Measurements from ENCODE around the gene MYH1. TPM values are rescaled to one million over a fixed set of nuclear protein-coding genes. Genes with fewer than 3 reads are reported as not detected.

Gene MYH1
- total and polyA plus RNA-seq, 2 experiments from 2014 or later = not detected

DNA sequence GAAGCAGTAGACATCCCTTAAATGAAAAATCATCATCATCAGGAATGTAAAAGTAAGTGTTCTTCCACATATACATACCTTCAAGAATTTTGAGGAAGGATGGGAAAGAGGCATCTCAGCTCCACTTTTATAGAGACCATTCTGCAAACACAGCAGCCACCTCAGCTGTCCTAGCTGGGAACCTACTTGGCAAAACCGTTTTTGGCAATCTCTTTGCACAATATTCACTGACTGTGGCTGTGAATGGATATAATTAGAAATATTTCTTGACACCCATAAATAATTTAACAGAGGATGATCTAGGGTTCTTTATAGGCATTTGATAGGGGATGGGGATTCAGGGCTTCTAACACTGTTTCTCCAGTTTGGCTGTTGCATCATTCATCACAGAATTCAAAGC lies 48.9 kb downstream of the MYH1 start, which contains the start of gene MYH4:
Gene MYH4 (minus strand): TSS at position 101 of the 400 bp plus-strand sequence. CDS start 2,814 bp downstream, outside the sequence.
- TF ChIP-seq, protein P1, sequence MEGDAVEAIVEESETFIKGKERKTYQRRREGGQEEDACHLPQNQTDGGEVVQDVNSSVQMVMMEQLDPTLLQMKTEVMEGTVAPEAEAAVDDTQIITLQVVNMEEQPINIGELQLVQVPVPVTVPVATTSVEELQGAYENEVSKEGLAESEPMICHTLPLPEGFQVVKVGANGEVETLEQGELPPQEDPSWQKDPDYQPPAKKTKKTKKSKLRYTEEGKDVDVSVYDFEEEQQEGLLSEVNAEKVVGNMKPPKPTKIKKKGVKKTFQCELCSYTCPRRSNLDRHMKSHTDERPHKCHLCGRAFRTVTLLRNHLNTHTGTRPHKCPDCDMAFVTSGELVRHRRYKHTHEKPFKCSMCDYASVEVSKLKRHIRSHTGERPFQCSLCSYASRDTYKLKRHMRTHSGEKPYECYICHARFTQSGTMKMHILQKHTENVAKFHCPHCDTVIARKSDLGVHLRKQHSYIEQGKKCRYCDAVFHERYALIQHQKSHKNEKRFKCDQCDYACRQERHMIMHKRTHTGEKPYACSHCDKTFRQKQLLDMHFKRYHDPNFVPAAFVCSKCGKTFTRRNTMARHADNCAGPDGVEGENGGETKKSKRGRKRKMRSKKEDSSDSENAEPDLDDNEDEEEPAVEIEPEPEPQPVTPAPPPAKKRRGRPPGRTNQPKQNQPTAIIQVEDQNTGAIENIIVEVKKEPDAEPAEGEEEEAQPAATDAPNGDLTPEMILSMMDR (IDR thresholded peaks at IDR 0.05; ENCODE audit: poor library complexity) = no peak
- TF ChIP-seq EZH2phosphoT487 (IDR thresholded peaks at IDR 0.05; ENCODE audit: low read depth, severe bottlenecking, unreplicated experiment) = no peak
- TF ChIP-seq EZH2 (IDR thresholded peaks at IDR 0.05; ENCODE audit: borderline replicate concordance) = no peak
- Histone ChIP-seq H3K4me2 (no peak within 1 kb of the TSS), H3K36me3 (replicated peaks; ENCODE audit: insufficient read depth, low read depth) (no peaks in the 10 kb centered on the region), H2AFZ (no peak within 1 kb of the TSS), H3K4me3 (no peak within 1 kb of the TSS), H3K9me2 (replicated peaks; ENCODE audit: insufficient read depth) (no peaks in the 10 kb centered on the region), H3K4me1 (ENCODE audit: insufficient read depth) (no peaks in the 10 kb centered on the region), H3K27me3 (peaks cover 46% of the 10 kb centered on the region), H4K20me1 (ENCODE audit: insufficient read depth, poor library complexity, severe bottlenecking) (no peaks in the 10 kb centered on the region), H3K9me3 (ENCODE audit: low read depth) (no peaks in the 10 kb centered on the region), H3K27ac (no peak within 1 kb of the TSS), H3K79me2 (no peaks in the 10 kb centered on the region)
- DNase-seq (ENCODE audit: low spot score) = no peak
- 61% methylated on average over 1 of the region's 1 CpG for WGBS (ENCODE audit: low lambda C conversion rate, missing lambda C conversion rate)

- no peak for DNase-seq (ENCODE audit: low spot score)
- Histone ChIP-seq H3K79me2 (no peaks in the 10 kb centered on the region), H3K27ac (no peak overlapping the region), H3K9me3 (ENCODE audit: low read depth) (no peaks in the 10 kb centered on the region), H3K27me3 (peaks cover 16% of the 10 kb centered on the region), H3K9me2 (replicated peaks; ENCODE audit: insufficient read depth) (no peaks in the 10 kb centered on the region), H3K4me2 (no peak overlapping the region), H2AFZ (no peak overlapping the region), H3K4me3 (no peak overlapping the region), H4K20me1 (ENCODE audit: insufficient read depth, poor library complexity, severe bottlenecking) (no peaks in the 10 kb centered on the region), H3K4me1 (ENCODE audit: insufficient read depth) (no peaks in the 10 kb centered on the region), H3K36me3 (replicated peaks; ENCODE audit: insufficient read depth, low read depth) (no peaks in the 10 kb centered on the region)
- TF ChIP-seq EZH2 (IDR thresholded peaks at IDR 0.05; ENCODE audit: borderline replicate concordance) (no peak), EZH2phosphoT487 (IDR thresholded peaks at IDR 0.05; ENCODE audit: low read depth, severe bottlenecking, unreplicated experiment) (no peak)
- 70% methylated on average over 4 of the region's 4 CpGs for WGBS (ENCODE audit: low lambda C conversion rate, missing lambda C conversion rate)
Measured at GRCh38 chr17:10463402-10463801, 54.9 kb downstream of the MYH1 start.

DNA sequence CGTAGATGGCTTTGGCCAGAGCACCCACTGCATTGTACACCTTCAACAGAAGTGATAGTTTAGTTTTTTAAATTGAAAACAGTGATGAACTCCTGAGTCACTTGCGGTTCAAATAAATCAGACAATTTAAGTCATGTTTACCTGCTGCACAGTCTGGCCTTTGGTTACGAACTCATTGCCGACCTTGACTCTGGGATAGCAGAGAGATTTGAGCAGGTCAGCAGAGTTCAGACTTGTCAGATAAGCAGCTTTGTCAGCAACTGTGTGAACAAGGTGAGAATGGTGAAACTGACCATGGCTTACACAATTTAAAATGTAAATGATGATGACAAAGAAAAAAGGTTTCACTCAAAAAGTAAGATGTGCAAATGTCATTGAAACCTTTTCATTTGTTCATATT lies 58.3 kb downstream of the MYH1 start:
- 61% methylated on average over 4 of the region's 4 CpGs for WGBS (ENCODE audit: low lambda C conversion rate, missing lambda C conversion rate)
- H3K4me1 ChIP-seq (ENCODE audit: insufficient read depth) = no peaks in the 10 kb centered on the region
- H3K4me2 ChIP-seq = no peak overlapping the region
- no peak overlapping the region for H3K4me3 ChIP-seq
- no peaks in the 10 kb centered on the region for H3K79me2 ChIP-seq
- TF ChIP-seq, protein P1 (IDR thresholded peaks at IDR 0.05; ENCODE audit: poor library complexity) = no peak
- no peak for TF ChIP-seq EZH2phosphoT487 (IDR thresholded peaks at IDR 0.05; ENCODE audit: low read depth, severe bottlenecking, unreplicated experiment)
- TF ChIP-seq EZH2 (IDR thresholded peaks at IDR 0.05; ENCODE audit: borderline replicate concordance) = no peak
- peak overlapping the region; percentile 49 for H3K27ac ChIP-seq
- H3K27me3 ChIP-seq = peaks cover 5% of the 10 kb centered on the region
- no peaks in the 10 kb centered on the region for H3K9me3 ChIP-seq (ENCODE audit: low read depth)
- H3K9me2 ChIP-seq (replicated peaks; ENCODE audit: insufficient read depth) = no peaks in the 10 kb centered on the region
- no peaks in the 10 kb centered on the region for H4K20me1 ChIP-seq (ENCODE audit: insufficient read depth, poor library complexity, severe bottlenecking)
- peak; percentile 37 for DNase-seq (ENCODE audit: low spot score)
- no peak overlapping the region for H2AFZ ChIP-seq
- no peaks in the 10 kb centered on the region for H3K36me3 ChIP-seq (replicated peaks; ENCODE audit: insufficient read depth, low read depth)

- no peaks in the 10 kb centered on the region for H3K4me1 ChIP-seq (ENCODE audit: insufficient read depth)
- no peak overlapping the region for H3K4me2 ChIP-seq
- no peak for TF ChIP-seq EZH2 (IDR thresholded peaks at IDR 0.05; ENCODE audit: borderline replicate concordance)
- no peak for TF ChIP-seq EZH2phosphoT487 (IDR thresholded peaks at IDR 0.05; ENCODE audit: low read depth, severe bottlenecking, unreplicated experiment)
- TF ChIP-seq, protein P1 (IDR thresholded peaks at IDR 0.05; ENCODE audit: poor library complexity) = no peak
- peak; percentile 10 for DNase-seq (ENCODE audit: low spot score)
- 57% methylated on average over 3 of the region's 3 CpGs for WGBS (ENCODE audit: low lambda C conversion rate, missing lambda C conversion rate)
- no peak overlapping the region for H3K4me3 ChIP-seq
- H3K27ac ChIP-seq = no peak overlapping the region
- no peaks in the 10 kb centered on the region for H4K20me1 ChIP-seq (ENCODE audit: insufficient read depth, poor library complexity, severe bottlenecking)
- H3K27me3 ChIP-seq = peaks cover 3% of the 10 kb centered on the region
- H3K79me2 ChIP-seq = no peaks in the 10 kb centered on the region
- H3K9me3 ChIP-seq (ENCODE audit: low read depth) = no peaks in the 10 kb centered on the region
- H2AFZ ChIP-seq = no peak overlapping the region
- H3K36me3 ChIP-seq (replicated peaks; ENCODE audit: insufficient read depth, low read depth) = no peaks in the 10 kb centered on the region
- no peaks in the 10 kb centered on the region for H3K9me2 ChIP-seq (replicated peaks; ENCODE audit: insufficient read depth)
Measured at GRCh38 chr17:10458701-10459100, 59.6 kb downstream of the MYH1 start.
